EL (cell line): ENCODE data around the gene PALB2.
"Not testable (repeated sequence)": the region's sequence is repeated elsewhere in the genome, so short reads cannot be mapped to it uniquely, and the experiment has no call there.

Experiments used
- DNase-seq: peaks from one replicate; pipeline ENCODE4 v3.0.0-alpha.2; 2016

PALB2 gene

DNA sequence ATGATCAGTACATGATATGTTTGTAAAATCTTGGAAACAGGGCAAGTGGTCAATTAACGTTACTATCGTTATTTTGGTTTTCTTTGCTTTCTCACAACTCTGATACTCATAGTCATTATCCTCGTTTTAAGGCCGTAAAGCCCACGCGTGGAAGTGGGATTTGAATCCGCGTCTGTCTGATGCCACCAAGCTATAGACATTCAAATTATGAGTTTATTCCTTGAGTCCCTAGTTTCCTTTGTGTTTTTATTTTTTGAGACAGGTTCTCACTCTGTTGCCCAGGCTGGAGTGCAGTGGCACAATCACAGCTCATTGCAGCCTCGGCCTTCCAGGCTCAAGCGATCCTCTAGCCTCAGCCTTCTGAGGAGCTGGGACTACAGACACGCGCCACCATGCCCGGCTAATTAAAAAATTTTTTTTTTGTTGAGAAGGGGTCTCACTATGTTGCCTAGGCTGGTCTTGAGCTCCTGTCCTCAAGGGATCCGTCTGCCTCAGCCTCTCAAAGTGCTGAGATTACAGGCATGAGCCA lies 1.2 kb upstream of the PALB2 start:
- no peak for DNase-seq

DNA sequence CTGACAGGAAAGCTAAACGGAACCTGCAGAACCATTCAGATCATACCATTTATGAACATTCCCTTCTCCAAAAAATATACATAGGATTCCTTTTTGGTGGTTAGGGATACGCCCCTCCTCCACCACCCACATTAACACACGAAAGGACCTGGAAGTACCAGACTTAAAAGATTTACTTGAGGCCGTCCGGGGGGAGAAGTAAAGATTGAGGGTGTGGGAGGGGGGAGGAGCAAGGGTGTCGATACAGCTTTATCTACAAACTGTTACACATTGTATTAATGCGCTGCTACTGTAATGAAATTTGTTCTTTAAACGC lies 537 bp downstream of the PALB2 start:
- DNase-seq = no peak

DNA sequence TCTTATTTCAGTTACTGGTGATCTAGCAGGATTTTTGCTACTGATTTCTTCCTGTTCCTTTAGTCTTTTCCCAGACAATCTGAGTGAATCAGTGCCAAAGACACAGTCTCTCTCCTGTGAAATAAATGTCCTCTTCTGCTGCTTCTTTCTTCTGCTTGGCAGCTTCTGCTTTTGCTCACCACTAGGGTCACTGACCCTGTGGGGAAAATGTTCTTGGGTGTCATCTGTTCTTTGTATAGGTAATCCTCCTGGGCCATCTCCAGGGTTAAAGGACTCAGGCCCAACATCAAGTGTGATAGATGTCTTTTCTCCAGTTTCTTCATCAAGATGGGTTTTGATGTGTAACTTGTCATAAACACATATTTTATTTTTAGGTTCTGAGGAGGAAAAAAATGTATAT lies 5.2 kb downstream of the PALB2 start:
- DNase-seq = no peak

DNA sequence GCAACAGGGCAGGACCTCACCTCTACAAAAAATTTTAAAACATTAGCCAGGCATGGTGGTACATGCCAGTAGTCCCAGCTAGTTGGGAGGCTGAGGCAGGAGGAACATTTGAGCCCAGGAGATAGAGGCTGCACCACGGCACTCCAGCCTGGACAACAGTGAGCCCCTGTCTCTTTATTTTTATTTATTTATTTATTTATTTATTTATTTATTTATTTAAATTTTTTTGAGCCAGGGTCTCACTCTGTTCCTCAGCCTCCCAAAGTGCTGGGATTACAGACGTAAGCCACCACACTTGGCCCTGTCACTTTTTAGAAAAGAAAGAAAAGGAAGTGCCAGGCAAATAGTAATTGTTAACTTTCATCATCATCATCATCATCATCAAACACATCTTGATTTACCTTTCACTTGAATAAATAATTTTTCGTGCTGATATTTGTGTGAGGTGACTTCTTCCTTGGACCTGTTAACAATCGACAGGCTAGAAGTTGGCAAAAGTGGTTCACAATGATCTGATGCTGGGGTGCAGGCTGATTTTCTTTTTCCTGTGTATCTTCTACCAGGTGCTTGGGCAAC lies 6.6 kb downstream of the PALB2 start:
- no peak for DNase-seq

DNA sequence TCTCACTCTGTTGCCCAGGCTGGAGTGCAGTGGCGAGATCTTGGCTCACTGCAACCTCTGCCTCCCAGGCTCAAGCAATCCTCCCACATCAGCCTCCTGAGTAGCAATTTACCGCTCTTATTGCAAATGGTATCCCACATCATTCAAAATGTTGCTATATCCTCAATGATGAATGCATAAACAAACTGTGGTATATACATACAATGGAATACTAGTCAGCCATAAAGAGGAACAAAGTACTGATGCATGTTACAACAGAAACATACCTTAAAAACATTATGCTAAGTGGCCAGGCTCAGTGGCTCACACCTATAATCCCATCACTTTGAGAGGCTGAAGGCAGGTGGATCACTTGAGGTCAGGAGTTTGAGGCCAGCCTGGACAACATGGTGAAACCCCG lies 9.2 kb downstream of the PALB2 start:
- not testable (repeated sequence) for DNase-seq

DNA sequence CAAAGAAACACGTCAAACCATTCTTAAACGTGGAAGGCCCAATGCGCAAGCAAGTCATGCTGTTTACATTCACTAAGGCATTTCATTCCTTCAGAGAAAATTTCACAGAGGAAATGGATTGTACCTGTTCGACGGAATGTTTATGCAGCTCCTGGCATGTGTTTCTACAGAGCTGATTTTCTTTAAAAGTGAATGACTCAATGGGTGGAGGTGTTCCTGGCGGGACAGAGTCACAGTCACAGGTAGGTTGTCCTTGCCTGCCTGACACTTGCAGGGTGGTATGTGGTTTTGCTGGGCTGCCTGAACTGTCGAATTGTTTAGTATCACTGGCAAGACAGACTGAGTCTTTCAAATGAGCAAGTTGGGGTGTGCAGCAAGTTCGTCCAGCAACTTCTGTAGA lies 11.6 kb downstream of the PALB2 start:
- DNase-seq = no peak

DNA sequence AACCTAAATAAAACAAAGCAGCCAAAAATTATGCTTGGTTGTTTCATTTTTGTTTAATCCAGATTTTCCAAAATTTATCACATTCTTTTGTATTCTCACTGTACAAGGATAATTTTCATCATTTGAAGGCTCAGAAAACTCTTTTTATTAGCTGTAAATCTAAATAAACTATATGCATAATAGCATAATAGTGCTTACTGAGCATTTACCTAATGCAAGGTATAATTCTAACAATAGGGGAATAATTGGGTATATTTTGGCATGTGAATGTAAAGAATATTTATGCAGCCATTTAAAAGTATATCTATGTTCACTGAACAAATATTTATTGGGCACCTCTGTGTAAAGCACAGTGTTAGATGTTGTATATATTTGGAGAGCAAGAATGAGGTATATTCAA lies 17.0 kb downstream of the PALB2 start:
- no peak for DNase-seq

DNA sequence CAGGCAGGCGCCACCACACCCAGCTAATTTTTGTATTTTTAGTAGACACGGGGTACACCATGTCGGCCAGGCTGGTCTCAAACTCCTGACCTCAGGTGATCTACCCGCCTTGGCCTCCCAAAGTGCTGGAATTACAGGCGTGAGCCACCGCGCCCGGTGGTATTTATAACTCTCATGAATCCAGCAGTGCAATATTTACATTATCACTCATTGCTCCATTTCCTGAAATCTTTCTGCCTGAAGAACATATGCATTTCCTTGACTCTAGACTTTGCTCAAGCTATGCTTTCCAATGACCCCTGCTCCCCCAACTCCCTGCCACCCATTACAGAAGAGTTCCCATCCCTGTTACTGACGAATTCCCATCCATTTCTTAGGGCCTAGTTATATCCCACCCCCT lies 25.3 kb downstream of the PALB2 start:
- DNase-seq = no peak

DNA sequence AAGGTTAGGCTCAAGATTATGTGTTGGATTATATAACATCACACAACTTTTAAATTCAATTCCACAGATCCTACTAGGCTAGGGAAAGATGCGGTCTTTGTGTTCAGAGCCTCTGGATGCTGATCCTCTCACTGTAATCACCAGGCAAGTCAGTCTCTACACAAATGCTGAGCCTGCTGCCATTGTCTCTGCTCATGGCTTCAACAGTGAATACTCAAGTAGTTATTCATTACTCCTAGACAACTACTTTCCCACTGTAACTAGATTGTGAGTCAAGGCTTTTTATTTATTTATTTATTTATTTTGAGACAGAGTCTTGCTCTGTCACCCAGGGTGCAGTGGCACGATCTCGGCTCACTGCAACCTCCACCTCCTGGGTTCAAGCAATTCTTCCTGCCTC lies 29.2 kb downstream of the PALB2 start:
- no peak for DNase-seq

DNA sequence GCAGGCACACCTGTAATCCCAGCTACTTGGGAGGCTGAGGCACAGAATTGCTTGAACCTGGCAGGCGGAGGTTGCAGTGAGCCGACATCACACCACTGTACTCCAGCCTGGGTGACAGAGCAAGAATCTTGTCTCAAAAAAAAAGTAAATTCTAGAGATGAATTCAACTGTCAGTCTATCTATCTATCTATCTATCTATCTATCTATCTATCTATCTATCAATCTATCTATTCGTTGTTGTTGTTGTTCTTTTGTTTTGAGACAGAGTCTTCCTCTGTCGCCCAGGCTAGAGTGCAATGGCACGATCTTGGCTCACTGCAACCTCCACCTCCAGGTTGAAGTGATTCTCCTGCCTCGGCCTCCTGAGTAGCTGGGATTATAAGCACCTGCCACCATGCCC lies 30.2 kb downstream of the PALB2 start:
- DNase-seq = not testable (repeated sequence)

DNA sequence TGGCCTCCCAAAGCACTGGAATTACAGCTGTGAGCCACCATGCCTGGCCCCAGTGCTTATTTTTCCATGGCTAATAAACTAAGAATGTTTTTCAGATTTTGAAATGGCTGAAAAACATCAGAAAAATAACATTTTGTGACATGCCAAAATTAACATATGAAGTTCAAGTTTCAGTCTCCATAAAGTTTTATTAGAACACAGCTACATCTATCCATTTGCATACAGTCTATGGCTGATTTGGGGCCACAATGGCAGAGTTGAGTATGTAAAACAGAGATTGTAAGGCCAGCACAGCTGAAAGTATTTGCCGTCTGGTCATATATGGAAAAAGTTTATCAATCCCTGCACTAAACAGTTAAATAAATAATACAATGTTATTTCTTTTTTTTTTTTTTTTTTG lies 31.2 kb downstream of the PALB2 start:
- DNase-seq = no peak

DNA sequence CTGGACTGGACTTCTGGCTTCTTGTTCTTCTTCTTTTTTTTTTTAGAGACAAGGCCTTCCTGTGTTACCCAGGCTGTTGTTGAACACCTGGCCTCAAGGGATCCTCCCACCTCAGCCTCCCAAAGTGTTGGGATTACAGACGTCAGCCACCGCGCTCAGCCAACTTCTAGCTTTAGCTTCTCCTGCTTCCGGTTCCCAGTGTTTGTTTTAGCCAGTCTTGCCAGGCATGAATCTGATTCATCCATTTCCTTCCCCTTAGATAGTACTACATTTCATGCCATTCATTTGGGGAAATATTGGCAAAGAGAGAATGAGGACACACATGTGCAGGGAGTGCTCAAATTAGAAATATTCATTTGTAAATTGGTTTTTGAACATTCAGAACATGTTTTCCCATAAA lies 32.9 kb downstream of the PALB2 start:
- peak; percentile 75 for DNase-seq

DNA sequence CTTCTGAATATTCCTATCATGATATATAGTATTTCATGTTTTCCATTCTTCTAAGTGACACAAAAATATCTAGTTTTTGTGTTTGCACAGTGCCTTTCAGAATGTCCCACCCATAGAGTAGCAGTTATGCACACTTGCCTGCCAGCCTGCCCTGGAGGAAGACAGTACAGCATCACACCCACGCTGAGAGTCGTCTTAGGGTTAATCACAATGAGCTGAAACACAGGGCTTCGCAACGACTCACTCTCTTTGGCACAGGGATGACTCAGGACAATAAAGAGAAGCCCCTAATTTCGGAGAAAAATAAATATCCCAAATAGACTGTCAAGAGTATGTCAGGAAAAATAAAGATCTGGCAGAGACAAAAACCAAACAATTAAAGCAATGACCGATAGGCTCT lies 33.4 kb downstream of the PALB2 start:
- peak; percentile 59 for DNase-seq

DNA sequence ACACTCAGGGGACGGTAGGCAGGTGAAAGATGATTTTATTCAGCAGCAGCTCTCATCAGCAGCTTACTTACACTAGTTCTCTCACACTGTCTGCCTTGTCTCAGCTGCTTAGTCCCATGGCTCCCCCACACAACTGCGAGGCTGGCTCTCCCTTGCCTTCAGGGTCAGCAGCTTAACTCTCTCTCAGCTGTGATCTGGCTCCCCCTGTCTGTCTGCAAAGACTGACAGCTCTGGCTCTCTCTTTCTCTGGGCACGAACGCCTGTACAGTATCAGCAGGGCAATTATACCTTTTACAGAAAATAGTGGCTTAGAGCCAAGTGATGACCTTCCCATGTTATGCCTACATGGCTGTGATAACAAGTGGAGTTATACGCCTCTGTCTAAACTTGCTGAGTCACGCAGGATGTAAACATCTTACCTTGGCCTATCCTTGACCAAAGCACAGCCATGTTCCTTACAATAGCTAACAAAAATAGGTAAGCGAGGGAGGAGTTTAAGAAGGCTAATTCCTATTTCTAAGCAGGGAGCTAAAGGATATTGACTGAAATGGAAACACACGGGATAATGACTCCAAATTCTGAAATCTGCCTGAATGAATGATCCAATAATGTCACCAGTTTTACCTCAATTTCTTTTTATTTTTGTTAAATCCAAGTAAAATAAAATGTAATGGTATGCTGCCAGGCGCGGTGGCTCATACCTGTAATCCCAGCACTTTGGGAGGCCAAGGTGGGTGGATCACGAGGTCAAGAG lies 43.9 kb downstream of the PALB2 start:
- peak; percentile 30 for DNase-seq

DNA sequence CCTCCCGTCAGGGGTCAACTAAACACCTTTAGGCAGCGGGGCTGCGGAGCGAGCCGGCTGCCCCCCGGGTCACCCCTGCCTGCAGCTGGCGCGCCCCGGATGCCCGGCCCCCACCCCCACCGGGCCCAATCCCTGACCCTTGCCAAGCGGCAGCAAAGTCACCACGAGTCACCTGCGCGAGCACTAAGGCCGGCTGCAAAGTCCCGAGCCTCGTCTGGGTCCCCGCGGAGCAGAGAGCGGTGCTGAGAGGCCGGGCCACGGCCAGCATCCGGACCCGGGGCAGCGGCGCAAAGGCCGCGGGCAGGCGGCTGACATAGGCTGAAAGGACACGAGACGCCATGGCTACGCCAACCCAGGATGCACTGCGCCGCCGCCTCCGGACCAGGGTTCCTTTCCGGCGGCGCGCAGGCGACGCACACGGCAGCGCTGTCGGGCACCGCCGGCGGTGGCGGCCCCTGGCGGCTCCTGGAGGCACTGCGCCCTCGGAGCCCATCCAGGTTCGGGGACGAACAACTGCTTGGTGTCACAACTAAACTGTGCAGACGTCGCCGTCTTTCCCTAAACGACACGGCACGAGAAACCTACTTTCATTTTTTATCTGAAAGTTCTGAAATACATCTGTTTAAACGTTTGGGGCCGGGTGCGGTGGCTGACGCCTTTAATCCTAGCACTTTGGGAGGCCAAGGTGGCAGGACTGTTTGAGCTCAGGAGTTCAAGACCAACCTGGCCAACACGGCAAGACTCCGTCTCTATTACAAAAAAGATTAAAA lies 45.0 kb downstream of the PALB2 start, which contains the start of gene NDUFAB1:
Gene NDUFAB1 (minus strand): TSS at position 366 of the 770 bp plus-strand sequence. CDS start 26 bp downstream, at position 340.
- DNase-seq = peak; percentile 87

DNA sequence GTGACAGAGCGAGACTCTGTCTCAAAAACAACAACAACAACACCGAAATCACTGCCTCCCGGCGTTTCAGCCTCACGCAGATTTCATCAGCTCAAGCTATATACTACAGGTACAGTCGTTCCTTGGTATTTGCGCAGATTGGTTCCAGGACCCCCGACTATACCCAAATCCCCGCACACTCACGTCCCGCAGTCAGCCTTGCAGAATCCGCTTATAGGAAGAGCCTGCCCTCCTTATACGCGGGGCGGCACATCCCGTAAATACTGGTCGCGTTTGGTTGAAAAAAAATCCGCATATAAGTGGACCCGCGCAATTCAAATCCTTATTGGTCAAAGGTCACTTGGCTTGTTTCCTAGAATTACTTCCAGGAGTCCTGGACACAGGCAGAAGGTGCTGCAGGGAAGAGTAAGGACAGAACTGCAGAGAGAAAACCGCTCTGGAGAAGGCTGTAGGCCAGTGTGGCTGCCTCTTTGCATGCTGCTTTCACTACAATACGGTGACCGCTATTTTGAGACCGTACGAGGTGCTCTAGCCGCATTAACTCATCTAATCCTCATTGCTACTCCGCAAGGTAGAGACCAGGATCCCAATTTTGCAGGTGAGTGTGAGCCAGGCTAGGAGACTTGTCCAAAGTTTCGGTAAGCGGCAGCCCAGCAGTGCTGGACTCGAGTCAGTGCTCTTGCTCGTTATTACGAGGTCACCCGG lies 45.7 kb downstream of the PALB2 start:
- DNase-seq = no peak

DNA sequence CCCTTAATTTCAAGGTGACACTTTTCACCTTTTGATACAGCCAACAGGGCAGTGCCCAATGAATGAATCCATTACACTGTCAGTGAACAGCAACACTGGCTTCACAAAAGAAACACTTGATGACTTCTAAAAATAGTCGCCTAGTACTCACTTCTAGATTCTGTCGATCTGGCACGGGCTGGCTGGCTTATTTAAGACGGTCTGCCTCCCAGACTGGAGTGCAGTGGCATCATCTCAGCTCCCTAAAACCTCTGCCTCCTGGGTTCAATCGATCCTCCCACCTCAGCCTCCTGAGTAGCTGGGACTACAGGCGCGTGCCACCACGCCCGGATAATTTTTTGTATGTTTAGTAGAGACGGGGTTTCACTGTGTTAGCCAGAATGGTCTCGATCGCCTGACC lies 46.9 kb downstream of the PALB2 start:
- DNase-seq = no peak

DNA sequence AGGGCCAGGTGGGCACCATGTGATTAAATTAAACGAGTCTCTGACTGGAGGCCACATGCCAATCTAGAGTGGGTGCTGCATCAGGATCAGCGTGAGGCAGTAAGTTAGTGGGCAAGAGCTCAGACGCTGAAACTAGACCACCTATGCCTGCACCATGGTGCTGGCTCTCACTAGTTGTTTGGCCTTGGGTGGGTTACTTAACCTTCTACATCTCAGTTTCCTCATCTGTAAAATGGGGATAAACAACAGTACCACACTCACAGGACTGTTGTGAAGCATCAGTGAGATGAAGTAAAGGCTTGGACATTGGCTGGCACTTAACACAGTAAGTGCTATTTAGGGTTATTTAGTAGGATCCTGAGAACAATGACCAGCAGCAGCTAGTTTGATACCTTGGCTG lies 50.9 kb downstream of the PALB2 start:
- no peak for DNase-seq

DNA sequence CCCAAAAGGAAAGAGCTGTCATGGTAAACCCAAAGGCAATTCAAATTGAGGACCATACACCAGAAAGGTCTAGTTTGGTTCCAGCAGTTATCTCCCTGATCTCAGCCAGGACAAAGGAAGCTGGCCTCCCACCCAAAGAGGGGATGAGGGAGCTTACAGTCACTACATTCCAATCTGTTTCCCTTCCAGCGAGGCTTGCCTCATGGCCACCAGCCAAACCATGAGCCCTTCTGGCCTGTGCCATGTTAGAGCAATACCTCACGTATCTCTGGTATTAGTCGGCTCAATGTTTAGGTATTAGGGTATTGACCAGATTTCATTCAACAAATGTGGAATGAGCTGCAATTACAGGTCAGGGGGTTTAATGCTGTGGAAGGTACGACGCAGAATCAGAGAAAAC lies 53.4 kb downstream of the PALB2 start:
- DNase-seq = peak; percentile 98

DNA sequence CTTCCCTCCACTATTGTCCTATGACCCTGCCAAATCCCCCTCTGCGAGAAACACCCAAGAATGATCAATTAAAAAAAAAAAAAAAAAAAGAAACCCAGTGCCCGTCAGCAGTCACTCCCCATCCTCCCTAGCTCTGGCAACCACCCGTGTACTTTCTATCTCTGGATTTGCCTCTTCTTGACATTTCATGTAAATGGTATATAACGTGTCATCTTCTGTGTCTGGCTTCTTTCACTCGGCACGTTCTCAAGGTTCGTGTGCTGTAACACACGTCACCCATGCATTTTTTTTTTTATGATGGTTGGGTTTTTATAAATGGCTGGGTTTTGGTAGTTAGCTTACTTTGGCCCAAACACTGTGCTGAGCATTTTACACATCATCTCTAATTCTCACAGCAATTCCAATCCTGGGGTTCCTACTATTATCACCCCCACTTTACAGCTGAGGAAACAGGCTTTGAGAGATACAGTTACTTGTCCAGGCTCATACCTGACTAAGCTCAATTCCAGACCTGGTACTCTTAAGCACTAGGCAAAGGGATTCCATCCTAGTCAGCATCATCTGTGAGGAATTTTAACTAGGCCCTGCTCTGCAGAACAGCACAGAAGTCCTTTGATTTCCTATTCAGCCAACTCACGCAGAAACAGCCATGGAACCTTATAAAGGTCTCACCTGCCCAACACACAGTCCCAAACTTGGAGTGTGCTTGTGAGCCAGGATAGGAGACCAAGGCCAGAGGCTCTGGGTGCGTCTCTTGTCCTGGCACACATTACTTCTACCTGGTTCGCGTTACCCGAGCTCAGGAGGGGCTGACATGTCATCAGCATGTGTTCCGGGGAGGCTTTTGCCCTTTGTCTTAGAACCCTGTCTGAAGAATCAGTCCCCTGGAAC lies 56.7 kb downstream of the PALB2 start:
- DNase-seq = no peak

DNA sequence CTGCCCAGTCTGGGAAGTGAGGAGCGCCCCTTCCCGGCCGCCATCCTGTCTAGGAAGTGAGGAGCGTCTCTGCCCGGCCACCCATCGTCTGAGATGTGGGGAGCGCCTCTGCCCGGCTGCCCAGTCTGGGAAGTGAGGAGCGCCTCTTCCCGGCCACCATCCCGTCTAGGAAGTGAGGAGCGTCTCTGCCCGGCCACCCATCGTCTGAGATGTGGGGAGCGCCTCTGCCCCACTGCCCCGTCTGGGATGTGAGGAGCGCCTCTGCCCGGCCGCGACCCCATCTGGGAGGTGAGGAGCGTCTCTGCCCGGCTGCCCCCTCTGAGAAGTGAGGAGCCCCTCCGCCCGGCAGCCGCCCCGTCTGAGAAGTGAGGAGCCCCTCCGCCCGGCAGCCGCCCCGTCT lies 57.8 kb downstream of the PALB2 start:
- not testable (repeated sequence) for DNase-seq

DNA sequence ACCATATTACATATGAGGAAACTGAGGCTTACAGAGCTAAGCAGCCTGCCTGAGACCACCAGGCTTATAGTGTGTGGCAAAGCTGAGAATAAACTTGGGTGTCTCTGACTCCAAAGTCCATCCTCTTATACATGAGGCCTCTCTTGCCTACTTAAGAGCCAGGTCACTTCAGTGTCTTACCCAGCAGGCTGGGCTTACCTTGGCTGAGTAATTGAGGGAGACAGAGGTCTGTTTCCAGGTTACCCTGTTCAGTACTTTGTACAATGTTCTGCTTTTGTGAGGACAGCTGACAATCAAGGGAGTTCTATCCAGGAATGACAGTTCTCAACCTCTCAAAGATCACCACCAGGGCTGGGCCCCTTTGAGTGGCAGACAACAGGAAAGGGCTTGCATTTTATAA lies 59.3 kb downstream of the PALB2 start:
- DNase-seq = no peak
